GM18508 (cell line): ENCODE data around the gene FAM171A2.

Experiments
- ATAC-seq: cut with Tn5 transposase; IDR thresholded peaks from one replicate; pipeline ENCODE4 v1.9.1; 2021; ENCODE audit warnings: moderate number of reproducible peaks; ENCODE audit not compliant: insufficient read depth, unreplicated experiment

Gene FAM171A2

GRCh38 chr17:44324571-44325275 lies 38.9 kb downstream of the FAM171A2 start, which contains the start of gene SLC25A39:
Gene SLC25A39 (minus strand): TSS chr17:44324823. CDS start chr17:44323562, 1,261 bp downstream.
- ATAC-seq, result peak; percentile 48

DNA sequence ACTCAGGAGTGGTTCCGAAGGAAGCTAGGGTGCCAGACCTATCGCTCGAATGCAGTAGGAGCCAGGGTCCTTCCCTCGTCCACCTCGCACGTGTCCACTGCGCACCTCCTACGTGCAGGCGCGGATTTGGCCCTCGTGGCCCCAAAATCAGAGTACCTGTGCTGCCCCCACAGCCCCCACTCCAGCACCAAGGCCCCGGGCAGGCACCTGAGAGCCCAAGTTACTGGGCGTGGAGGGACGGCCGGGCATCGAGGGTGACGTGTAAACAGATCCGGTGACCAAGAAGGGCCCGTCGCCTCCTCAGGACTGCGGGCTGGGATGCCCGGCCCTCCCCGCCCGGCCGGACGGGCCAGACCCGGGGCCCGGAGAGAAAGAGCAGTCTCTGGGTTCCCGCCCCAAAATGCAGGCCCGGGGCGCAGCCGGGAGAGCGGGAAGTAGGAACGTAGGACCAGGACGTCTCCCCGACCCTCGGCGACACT lies 39.5 kb downstream of the FAM171A2 start:
- no peak for ATAC-seq

- ATAC-seq, result no peak
Measured at GRCh38 chr17:44323359-44324091, 40.1 kb downstream of the FAM171A2 start.

- no peak for ATAC-seq
Measured at GRCh38 chr17:44322236-44322895, 41.3 kb downstream of the FAM171A2 start.

- no peak for ATAC-seq
Measured at GRCh38 chr17:44321246-44322120, 42.2 kb downstream of the FAM171A2 start.

GRCh38 chr17:44320066-44320465 lies 43.6 kb downstream of the FAM171A2 start:
- ATAC-seq, result no peak

DNA sequence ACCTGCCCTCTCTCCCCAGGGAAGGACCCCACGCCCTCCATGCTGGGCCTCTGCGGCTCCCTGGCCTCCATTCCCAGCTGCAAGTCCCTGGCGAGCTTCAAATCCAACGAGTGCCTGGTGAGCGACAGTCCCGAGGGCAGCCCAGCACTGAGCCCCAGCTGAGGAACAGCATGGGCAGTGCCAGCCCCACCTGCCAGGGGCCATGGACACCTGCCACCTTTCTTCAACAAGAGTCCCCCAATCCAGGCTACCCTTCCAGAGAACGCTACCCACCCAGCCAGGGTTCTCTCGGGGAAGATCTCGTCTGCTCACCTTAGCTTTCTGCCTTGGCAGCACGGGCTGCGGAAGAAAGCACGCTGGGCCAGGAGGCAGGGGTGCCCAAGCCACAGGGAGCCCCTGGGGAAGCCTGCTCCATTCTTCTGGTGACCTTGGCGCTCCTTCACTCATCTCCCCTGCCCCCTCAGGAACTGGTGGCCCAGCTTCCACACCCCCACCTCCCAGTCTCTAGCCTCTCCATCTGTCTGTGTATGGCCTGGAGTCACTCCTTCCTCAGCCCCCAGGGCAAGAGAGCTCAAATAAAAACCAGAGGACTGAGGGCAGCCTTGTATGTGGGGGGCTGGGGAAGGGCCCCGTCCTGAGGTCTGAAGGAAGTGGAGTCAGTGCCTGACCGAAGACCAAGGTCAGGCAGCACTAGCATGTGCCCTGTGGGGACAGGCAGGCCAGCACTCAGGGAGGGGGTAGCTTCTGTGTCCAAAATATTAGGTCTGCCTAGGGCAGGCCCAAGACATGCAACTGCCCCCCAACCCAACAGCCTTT lies 45.4 kb downstream of the FAM171A2 start:
- no peak for ATAC-seq

GRCh38 chr17:44317545-44317944 lies 46.1 kb downstream of the FAM171A2 start:
- ATAC-seq, result no peak

GRCh38 chr17:44315760-44316731 lies 47.6 kb downstream of the FAM171A2 start:
- ATAC-seq, result no peak

GRCh38 chr17:44314869-44315661 lies 48.6 kb downstream of the FAM171A2 start:
- no peak for ATAC-seq

DNA sequence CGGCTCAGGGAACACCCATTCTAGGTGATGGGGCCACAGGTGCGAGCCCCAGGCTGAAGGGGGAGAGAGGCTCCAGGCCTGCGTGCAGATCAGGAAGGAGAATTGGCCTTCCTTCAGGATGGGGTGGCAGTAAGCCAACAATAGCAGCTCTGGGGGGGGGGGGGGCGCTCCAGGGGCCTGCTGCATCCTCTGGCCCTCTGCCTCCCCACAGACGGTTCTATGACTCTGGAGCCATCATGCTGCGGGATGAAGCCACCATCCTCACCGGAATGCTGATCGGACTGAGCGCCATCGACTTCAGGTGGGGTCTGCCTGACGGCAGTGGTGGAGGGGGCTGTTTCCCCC lies 49.2 kb downstream of the FAM171A2 start:
- ATAC-seq, result no peak

DNA sequence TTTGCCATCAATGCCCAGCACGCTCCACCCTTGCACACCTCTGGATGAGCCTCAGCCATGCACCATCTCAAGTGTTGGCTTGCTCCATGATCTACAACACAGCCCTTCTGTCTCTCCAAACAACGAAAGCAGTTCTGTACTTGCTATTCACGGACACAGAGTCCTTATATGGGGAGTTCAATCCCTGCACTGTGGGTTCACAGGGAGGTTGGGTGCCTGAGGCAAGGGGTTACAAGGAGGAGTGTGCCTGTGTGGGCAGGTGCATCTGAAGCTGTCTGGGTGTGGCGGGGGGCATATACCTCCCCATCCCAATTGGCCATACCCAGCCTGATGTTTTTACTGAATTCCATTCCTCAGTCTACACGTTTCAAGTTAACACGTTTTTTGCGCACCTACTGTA lies 49.6 kb downstream of the FAM171A2 start:
- ATAC-seq, result no peak

- ATAC-seq, result no peak
Measured at GRCh38 chr17:44312396-44313104, 51.1 kb downstream of the FAM171A2 start.

- ATAC-seq, result no peak
Measured at GRCh38 chr17:44311562-44312181, 52.0 kb downstream of the FAM171A2 start.

DNA sequence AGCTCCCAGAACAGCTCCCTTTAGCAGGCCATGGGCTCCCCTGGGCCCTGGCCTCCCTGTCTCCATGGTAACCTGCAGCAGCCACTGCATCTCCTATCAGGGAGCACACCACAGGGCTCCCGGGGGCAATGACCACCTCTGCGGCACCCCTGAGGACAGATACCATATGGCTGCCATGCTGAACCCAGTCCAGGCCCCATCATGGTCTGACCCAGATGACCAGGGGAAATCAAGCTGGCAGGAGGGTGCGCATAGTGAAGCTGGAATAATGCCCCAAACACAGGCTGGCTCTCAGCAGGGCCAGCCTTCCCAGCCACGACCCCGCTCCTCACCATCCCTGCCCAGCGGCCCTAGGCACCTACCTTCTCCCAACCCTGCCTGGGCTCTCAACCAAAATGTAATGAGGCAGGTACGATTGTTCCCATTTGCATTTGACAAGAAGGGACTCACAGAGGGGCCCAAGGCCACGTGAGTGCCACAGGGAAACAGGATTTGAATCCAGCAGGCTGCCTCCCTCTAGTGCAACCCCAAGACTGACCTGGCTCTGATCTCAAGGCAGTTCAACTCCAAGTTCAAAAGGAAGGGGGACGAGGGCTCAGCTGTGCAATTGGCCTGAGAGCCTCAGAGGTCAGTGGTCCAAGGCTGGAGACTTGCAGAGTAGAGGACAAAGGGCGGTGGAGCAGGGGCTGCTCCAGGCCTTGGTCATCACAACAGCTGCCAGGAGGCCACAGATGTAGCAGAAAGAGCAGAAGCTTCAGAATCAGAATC lies 52.9 kb downstream of the FAM171A2 start:
- no peak for ATAC-seq

DNA sequence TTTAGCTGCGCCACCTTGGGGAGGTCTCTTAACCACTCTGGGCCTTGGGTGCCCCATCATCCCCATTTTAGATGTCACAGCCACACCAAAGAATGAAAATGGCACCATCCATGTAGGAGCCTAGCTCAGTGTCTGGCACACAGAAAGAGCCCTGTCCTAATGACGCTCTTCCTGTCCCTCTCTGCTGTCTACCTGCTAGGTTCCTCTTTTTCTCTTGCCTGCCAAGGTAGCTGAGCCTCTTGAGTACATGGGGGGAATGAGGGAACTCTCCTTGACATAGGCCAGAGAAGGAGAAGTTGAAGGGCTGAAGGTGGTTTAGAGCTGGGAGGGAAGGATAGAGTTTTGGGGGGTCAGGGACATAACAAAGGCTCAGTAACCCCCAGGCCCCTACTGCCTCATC lies 53.5 kb downstream of the FAM171A2 start:
- ATAC-seq, result no peak
